ENCODE measurements around the gene EGFR. TPM values are rescaled to one million over a fixed set of nuclear protein-coding genes. Genes with fewer than 3 reads are reported as not detected.
A peak's percentile ranks its signal among the peaks of the same experiment; 100 is the strongest.

Gene EGFR
- total RNA-seq, 2 donors from 2014 or later: 21.1 to 22.5 TPM

DNA sequence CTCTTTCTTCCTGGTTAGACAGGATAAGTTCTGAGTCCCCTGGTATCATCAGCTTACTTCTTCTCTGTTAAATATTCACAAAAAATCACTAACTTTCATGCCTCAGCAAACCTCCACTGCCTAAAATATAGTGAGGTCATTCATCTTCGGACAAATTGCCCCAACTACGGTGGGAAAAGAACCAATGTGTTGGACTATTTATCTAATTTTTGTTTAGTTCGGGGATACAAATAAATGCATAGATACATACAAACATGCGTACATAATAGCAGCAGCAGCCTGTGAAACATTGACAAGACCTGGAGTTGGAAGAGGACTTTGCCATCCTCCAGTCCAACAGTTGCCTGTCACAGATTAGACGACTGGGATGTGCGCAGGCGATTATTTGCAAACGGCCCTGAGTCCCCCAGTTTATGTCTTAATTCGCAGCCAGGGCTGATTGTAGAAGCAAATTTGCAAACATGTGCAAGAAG lies 51.5 kb downstream of the EGFR start:
- H3K4me1 ChIP-seq: peaks cover 0 to 64% of the 10 kb centered on the region in 2 donors
- TF ChIP-seq, protein P1, sequence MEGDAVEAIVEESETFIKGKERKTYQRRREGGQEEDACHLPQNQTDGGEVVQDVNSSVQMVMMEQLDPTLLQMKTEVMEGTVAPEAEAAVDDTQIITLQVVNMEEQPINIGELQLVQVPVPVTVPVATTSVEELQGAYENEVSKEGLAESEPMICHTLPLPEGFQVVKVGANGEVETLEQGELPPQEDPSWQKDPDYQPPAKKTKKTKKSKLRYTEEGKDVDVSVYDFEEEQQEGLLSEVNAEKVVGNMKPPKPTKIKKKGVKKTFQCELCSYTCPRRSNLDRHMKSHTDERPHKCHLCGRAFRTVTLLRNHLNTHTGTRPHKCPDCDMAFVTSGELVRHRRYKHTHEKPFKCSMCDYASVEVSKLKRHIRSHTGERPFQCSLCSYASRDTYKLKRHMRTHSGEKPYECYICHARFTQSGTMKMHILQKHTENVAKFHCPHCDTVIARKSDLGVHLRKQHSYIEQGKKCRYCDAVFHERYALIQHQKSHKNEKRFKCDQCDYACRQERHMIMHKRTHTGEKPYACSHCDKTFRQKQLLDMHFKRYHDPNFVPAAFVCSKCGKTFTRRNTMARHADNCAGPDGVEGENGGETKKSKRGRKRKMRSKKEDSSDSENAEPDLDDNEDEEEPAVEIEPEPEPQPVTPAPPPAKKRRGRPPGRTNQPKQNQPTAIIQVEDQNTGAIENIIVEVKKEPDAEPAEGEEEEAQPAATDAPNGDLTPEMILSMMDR (IDR thresholded peaks at IDR 0.05): no peak

DNA sequence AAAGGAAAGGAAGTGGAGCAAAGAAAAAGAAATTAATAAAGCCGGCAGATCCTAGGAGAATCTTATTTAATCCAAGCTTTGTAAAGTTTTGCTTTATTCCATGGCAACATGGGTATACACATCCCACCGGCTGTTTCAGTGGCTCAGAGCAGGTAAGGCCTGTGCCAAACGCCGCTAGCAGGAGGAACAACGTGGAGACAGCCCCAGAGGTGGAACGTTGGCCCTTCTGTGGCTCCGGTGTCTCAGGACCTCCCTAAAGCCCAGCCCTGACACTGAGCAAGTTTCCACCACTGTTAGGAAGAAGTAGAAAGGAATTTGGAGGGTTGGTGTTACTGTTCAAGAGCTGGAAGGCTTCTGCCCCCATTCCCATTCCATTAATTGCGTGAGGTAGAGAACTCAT lies 52.0 kb downstream of the EGFR start:
- no peak for DNase-seq (ENCODE audit: low spot score)
- H3K4me1 ChIP-seq: peaks cover 0 to 64% of the 10 kb centered on the region in 2 donors
- no peaks in the 10 kb centered on the region for H3K27me3 ChIP-seq
- H3K27ac ChIP-seq: peak overlapping the region; percentile 29 to 63
- no peaks in the 10 kb centered on the region for H3K9me3 ChIP-seq
- TF ChIP-seq, protein P1 (IDR thresholded peaks at IDR 0.05): no peak
- no peaks in the 10 kb centered on the region for H3K36me3 ChIP-seq
- H3K4me3 ChIP-seq: no peak overlapping the region

More for the DNA sequence above, 51.5 kb downstream of the EGFR start:
- Histone ChIP-seq H3K4me3 (no peak overlapping the region), H3K27me3 (no peaks in the 10 kb centered on the region), H3K36me3 (no peaks in the 10 kb centered on the region), H3K27ac (no peak overlapping the region), H3K9me3 (no peaks in the 10 kb centered on the region)
- DNase-seq (ENCODE audit: low spot score): peak; percentile 40

DNA sequence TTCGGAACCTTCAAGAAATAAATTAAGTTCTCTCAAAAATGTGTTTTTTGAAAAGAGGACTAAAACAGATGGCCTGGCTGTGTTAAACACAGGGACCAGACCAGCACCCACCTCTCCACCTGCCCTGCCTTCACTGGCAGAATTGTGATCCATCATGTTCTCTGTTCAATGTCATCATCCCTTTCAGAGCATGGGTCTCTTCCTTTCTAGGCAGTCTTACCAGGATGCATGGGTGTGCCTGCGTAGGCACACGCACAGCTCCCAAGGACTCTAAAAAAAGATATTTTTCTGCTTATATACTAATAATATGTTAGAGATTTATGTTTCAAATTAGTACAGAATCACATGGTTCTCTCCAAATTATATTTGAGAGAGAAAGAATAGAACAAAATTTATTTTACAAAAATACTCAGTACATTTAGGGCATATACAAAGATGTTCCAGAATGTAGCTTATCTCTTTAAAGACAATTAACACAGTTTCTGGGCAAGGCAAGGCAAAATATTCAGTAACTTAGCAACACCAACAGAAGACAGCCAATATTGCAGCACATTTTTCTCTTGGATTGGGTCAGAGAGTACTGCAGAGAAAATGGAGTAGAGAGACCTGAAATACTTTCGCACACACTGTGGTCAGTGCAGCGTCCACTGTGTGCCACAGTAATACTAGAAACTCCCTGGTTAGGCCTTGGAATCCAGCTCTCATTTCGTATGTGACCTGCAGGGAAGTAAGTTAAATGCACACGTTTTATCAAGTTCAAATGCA lies 52.8 kb downstream of the EGFR start:
- peak overlapping the region; percentile 29 to 63 for H3K27ac ChIP-seq
- DNase-seq (ENCODE audit: low spot score): no peak
- no peaks in the 10 kb centered on the region for H3K36me3 ChIP-seq
- H3K4me3 ChIP-seq: no peak overlapping the region
- no peaks in the 10 kb centered on the region for H3K9me3 ChIP-seq
- no peaks in the 10 kb centered on the region for H3K27me3 ChIP-seq
- TF ChIP-seq, protein P1 (IDR thresholded peaks at IDR 0.05): no peak
- peaks cover 0 to 64% of the 10 kb centered on the region in 2 donors for H3K4me1 ChIP-seq

DNA sequence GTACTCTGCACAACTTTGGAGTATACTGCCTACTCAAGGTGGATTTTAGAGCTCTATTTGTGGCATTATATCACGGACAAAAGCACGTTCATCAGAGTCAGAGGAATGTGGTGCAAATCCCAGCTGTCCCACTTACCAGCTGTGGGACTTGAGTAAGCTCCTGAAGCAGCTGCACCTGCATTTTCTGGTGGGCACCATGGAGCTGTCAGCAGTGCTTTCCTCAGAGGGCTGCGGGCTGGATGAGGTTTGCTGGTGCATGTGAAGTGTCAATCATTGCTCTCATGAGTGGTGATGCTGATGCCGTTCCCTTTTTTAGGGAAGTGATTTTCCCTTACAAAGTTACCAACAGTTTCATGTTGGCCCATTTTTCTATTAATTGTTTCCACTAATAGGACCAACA lies 53.4 kb downstream of the EGFR start:
- H3K4me1 ChIP-seq: peaks cover 0 to 62% of the 10 kb centered on the region in 2 donors
- no peaks in the 10 kb centered on the region for H3K36me3 ChIP-seq
- no peaks in the 10 kb centered on the region for H3K27me3 ChIP-seq
- TF ChIP-seq, protein P1 (IDR thresholded peaks at IDR 0.05): no peak
- peak overlapping the region; percentile 61 to 63 for H3K27ac ChIP-seq
- no peak for DNase-seq (ENCODE audit: low spot score)
- no peaks in the 10 kb centered on the region for H3K9me3 ChIP-seq
- no peak overlapping the region for H3K4me3 ChIP-seq

DNA sequence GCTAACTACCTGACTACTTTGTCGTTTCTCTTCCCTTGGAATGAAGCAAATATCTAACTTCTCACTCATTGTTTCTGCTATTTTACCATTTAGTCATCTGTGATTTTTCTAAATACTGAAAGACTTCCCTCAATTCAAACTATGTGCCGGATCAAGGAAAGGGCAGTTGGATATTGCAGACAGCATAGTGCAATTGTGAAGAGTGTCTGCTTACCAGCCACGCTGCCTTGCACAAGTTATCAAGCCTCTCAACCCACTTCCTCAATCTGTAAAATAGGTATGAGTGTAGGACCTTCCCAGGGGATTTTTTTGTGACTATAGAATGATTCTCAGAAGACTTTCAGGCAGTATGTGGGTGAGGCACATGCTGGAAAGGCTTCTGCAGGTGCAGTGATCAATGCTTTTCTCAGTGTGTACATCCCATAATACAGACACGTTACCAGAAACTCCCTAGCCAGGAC lies 54.3 kb downstream of the EGFR start:
- H3K4me3 ChIP-seq: no peak overlapping the region
- peak overlapping the region; percentile 61 to 63 for H3K27ac ChIP-seq
- no peak for DNase-seq (ENCODE audit: low spot score)
- TF ChIP-seq, protein P1 (IDR thresholded peaks at IDR 0.05): no peak
- H3K9me3 ChIP-seq: no peaks in the 10 kb centered on the region
- H3K36me3 ChIP-seq: no peaks in the 10 kb centered on the region
- peaks cover 0 to 65% of the 10 kb centered on the region in 2 donors for H3K4me1 ChIP-seq
- H3K27me3 ChIP-seq: no peaks in the 10 kb centered on the region
